ENCODE measurements around the gene SLC12A1.

SLC12A1 gene

DNA sequence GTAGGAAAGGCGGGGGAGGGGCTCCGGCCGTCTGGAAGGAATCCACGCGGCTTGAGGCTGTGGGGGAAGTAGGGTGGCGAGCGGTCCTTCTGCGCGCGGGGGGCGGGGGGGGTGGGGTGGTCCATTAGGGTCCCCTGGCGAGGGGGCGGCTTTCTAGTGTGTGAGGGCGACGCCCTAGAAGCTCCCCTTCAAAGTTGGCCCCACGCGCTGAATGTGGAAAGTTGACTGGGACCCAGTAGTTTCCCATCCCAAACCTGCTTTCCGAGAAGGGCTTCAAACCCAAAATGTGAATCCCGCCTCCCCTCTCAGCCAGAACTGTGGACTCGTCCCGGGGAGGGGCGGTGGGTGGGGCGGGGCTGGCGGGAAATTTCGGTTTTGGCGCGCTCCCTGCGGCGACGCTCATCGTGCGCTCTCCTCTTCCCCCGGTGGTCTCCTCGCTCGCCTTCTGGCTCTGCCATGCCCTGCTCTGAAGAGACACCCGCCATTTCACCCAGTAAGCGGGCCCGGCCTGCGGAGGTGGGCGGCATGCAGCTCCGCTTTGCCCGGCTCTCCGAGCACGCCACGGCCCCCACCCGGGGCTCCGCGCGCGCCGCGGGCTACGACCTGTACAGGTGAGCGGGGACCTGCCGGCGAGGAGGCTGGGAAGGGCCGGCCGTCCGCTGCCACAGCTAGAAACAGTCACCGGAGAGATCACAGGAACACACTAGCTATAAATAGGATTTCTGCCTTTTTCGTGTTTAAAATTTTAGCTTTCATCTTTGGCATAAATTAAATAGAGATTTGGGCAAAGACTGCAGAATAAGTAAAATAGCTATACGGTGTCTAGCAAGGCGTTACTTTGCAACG is 125.9 kb downstream of the SLC12A1 start:
- peak overlapping the region; percentile 90 for H3K4me3 Mint-ChIP-seq
- H3K9me3 Mint-ChIP-seq: no peaks in the 10 kb centered on the region
- intact Hi-C loops (cut with micrococcal nuclease): no loop called here
- H3K27ac Mint-ChIP-seq: peak overlapping the region; percentile 98
- peaks cover 36% of the 10 kb centered on the region for H3K36me3 Mint-ChIP-seq (ENCODE audit: low read depth)
- no peaks in the 10 kb centered on the region for H3K27me3 Mint-ChIP-seq
- H3K4me1 Mint-ChIP-seq (ENCODE audit: low read depth): peaks cover 13% of the 10 kb centered on the region

DNA sequence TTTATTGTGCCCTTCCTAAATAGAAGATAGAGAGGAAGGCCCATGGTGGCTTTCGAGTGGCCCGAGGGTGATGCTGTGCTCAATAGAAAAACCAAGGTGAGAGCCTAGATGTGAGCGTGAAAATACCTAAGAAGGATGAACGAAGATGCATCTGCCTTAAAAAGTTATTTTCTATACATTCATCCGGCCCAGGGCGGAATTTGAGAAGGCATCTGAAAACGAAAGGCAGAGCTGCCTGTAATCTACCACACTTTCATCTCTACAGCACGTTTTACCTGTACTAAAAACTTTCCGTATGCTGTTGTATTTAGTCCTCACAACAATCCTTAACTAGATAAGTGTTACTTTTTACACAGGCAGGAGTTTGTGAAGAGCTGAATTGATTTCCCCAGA is 126.5 kb downstream of the SLC12A1 start:
- intact Hi-C loops (cut with micrococcal nuclease): no loop called here
- peak overlapping the region; percentile 90 for H3K4me3 Mint-ChIP-seq
- H3K4me1 Mint-ChIP-seq (ENCODE audit: low read depth): peaks cover 13% of the 10 kb centered on the region
- no peaks in the 10 kb centered on the region for H3K9me3 Mint-ChIP-seq
- no peaks in the 10 kb centered on the region for H3K27me3 Mint-ChIP-seq
- peaks cover 39% of the 10 kb centered on the region for H3K36me3 Mint-ChIP-seq (ENCODE audit: low read depth)
- H3K27ac Mint-ChIP-seq: no peak overlapping the region

DNA sequence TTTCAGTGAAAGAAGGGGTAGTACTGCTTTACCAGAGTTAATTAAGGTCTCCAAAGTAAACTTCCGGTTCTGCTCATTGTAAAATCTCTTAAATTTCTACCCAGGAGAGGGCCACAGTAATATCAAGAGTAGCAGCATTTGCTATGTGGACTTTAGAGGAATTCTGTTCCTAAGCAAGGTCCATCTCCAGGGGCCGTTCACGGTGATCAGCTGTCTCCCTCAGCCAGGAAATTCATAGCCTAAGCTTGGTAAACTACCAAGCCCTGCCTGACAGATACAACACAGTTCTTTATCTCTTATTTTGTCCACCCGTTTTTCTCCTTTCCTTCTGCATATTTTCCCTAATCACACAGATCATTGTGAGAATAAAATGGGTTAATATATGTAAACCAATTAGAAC is 127.4 kb downstream of the SLC12A1 start:
- Mint-ChIP-seq H3K27me3 (no peaks in the 10 kb centered on the region), H3K36me3 (ENCODE audit: low read depth) (peaks cover 48% of the 10 kb centered on the region), H3K9me3 (no peaks in the 10 kb centered on the region), H3K4me1 (ENCODE audit: low read depth) (peaks cover 13% of the 10 kb centered on the region), H3K27ac (no peak overlapping the region), H3K4me3 (no peak overlapping the region)
- intact Hi-C loops (cut with micrococcal nuclease): no loop called here

DNA sequence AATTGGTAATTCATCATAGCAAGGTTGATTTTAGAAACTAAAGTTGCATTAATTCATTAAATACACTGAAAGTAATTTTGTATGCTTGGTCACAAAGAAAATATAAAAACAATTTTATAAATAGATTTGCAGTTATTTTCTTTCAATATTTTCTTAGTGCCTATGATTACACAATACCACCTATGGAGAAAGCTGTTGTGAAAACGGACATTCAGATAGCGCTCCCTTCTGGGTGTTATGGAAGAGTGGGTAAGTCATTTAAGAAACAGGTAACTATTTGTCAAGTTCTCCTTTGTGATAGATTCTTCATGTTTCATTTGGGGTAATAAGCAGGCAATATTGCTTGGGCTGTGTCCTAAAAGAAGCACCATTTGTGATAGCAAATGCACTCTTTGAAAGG is 128.2 kb downstream of the SLC12A1 start:
- Mint-ChIP-seq H3K36me3 (ENCODE audit: low read depth) (peaks cover 51% of the 10 kb centered on the region), H3K27ac (no peak overlapping the region), H3K4me3 (no peak overlapping the region)

DNA sequence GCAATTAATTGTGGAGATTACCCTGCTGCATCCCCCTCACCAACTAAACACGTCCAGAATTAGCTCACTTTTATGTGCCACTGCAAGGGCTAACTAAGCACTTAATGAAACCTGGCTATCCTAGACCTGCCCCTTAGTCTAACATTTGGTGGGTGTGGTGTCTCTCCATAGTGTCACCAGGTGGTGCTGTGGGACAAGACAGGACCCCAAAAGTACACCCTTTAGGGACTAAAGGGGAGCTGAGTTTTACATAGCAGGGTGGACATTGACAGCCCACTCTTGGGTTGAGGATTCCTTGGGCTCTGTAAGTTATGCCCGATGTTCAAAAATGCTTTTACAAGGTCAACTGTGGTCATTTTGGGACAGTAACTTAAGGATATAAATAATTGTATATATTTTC is 130.8 kb downstream of the SLC12A1 start:
- H3K27me3 Mint-ChIP-seq: no peaks in the 10 kb centered on the region
- H3K9me3 Mint-ChIP-seq: no peaks in the 10 kb centered on the region
- no peak overlapping the region for H3K27ac Mint-ChIP-seq
- peaks cover 5% of the 10 kb centered on the region for H3K4me1 Mint-ChIP-seq (ENCODE audit: low read depth)
- peaks cover 55% of the 10 kb centered on the region for H3K36me3 Mint-ChIP-seq (ENCODE audit: low read depth)
- no peak overlapping the region for H3K4me3 Mint-ChIP-seq
- intact Hi-C loops (cut with micrococcal nuclease): no loop called here

More for the DNA sequence above, 128.2 kb downstream of the SLC12A1 start:
- Mint-ChIP-seq H3K9me3 (no peaks in the 10 kb centered on the region), H3K4me1 (ENCODE audit: low read depth) (peaks cover 13% of the 10 kb centered on the region), H3K27me3 (no peaks in the 10 kb centered on the region)
- intact Hi-C loops (cut with micrococcal nuclease): no loop called here

DNA sequence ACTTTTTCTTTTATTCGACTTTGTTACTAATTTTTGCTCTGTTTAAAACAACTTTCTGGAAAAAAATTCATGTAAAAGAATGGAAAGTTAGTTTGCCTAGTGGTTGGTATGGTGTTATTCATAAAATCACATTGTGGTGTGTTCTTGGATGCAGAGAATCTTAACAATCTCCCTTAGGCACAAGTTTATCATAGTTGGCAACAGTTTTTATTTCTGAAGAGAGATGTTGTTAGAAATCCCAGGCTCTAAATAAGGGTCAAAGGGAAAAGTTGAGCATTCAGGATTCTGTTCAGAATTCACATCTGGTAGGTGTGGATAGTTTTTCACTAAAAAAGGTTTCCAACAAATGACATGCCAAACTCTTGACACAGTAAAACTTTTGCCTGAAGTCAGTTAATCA is 131.5 kb downstream of the SLC12A1 start:
- Mint-ChIP-seq H3K36me3 (ENCODE audit: low read depth) (peaks cover 55% of the 10 kb centered on the region), H3K4me1 (ENCODE audit: low read depth) (peaks cover 5% of the 10 kb centered on the region), H3K27ac (no peak overlapping the region), H3K9me3 (no peaks in the 10 kb centered on the region), H3K27me3 (no peaks in the 10 kb centered on the region), H3K4me3 (no peak overlapping the region)
- intact Hi-C loops (cut with micrococcal nuclease): no loop called here

DNA sequence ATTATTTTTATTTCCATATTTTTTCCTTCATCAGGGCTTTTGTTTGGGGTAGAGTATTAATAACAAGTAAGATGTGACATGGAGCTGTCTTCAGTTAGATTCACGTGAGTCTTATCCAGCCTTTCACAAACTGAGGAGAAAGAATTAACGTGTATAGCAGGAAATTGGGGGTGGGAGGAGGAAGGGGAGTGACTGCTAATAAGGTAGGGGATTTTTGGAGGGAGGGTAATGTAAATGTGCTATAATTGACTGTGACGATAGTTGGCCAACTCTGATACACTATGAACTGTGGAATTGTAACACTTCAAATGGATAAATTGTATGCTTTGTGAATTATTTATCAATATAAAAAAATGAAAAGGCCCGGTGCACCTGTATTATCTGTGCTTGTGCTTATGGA is 134.0 kb downstream of the SLC12A1 start:
- peaks cover 58% of the 10 kb centered on the region for H3K36me3 Mint-ChIP-seq (ENCODE audit: low read depth)
- H3K27ac Mint-ChIP-seq: no peak overlapping the region
- no peak overlapping the region for H3K4me3 Mint-ChIP-seq
- H3K9me3 Mint-ChIP-seq: no peaks in the 10 kb centered on the region
- intact Hi-C loops (cut with micrococcal nuclease): no loop called here
- peaks cover 5% of the 10 kb centered on the region for H3K4me1 Mint-ChIP-seq (ENCODE audit: low read depth)
- no peaks in the 10 kb centered on the region for H3K27me3 Mint-ChIP-seq

DNA sequence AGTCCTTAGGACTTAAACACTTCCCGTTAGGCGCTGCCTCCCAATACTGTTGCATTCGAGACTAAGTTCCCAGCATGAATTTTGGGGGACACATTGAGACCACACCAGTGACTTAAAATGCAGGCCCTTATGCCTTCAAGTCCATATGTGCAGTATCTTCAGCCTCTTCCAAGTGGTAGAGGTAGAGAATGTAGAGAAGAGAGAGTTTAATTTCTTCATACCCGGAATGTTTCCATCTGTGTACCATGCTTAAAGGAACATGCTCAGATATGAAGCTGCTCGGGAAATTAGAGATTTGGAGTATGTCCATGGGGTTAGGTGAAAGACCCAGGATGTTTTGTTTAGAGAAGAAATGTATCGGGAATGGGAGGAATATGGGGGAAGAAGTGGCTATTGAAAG is 137.8 kb downstream of the SLC12A1 start:
- H3K36me3 Mint-ChIP-seq (ENCODE audit: low read depth): peaks cover 27% of the 10 kb centered on the region
- H3K27me3 Mint-ChIP-seq: no peaks in the 10 kb centered on the region
- H3K27ac Mint-ChIP-seq: no peak overlapping the region

DNA sequence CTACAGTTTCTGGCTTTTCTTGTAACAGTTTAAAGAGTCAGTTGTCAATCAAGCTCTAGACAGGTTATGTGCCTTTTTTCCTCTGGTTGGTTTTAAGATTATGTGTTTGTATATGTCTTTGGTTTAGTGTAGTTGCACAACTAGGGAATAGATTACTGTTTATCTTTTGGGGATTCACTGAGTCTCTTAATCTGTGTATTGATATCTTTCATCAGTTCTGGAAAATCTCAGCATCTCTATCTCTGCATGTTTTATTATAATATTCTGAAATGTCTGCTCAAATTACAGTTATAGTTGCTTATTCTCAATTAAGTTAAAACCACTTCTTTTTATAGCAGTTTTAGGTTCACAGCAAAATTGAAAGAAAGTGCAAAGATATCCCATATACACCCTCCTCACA is 139.4 kb downstream of the SLC12A1 start:
- Mint-ChIP-seq H3K27me3 (no peaks in the 10 kb centered on the region), H3K4me3 (no peak overlapping the region)

More for the DNA sequence above, 137.8 kb downstream of the SLC12A1 start:
- intact Hi-C loops (cut with micrococcal nuclease): no loop called here
- Mint-ChIP-seq H3K9me3 (no peaks in the 10 kb centered on the region), H3K4me3 (no peak overlapping the region), H3K4me1 (ENCODE audit: low read depth) (no peaks in the 10 kb centered on the region)

DNA sequence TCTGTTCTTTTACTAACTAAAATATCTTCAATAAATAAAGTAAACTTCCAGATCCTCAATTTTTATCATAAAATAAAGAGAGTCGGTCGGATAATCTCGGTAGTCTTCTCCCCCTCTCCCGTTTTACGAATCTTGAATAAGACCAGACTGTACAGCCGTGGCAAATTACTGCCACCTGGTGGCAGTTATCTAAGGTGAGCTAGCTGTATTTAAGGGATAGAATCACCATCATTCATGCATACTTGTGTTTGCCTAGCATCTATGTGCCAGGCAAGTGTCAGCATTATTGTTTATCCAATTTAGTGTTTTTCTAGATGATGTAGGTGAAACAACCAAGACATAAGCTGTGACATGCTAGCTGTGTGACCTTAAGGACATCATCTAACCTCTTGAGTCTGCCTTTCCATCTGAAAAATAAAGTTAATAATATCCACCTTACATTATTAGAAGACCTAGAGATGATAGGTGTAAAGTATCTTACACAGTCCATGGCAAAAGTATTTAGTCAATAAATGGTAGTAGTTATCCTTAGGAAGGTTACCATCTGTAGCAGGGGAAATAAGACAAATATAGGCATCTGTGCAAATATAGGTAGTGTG is 146.5 kb downstream of the SLC12A1 start:
- no peaks in the 10 kb centered on the region for H3K9me3 Mint-ChIP-seq
- H3K27ac Mint-ChIP-seq: no peak overlapping the region
- H3K36me3 Mint-ChIP-seq (ENCODE audit: low read depth): no peaks in the 10 kb centered on the region
- no peaks in the 10 kb centered on the region for H3K27me3 Mint-ChIP-seq
- H3K4me3 Mint-ChIP-seq: no peak overlapping the region
- peaks cover 12% of the 10 kb centered on the region for H3K4me1 Mint-ChIP-seq (ENCODE audit: low read depth)
- intact Hi-C loops (cut with micrococcal nuclease): loop anchor here (5.0 kb wide), 1 partner anchor 1155 kb away; no protein-coding TSS in a partner anchor

More for the DNA sequence above, 139.4 kb downstream of the SLC12A1 start:
- Mint-ChIP-seq H3K36me3 (ENCODE audit: low read depth) (peaks cover 17% of the 10 kb centered on the region), H3K9me3 (no peaks in the 10 kb centered on the region), H3K27ac (no peak overlapping the region), H3K4me1 (ENCODE audit: low read depth) (no peaks in the 10 kb centered on the region)
- intact Hi-C loops (cut with micrococcal nuclease): no loop called here
